ENCODE data around the gene BCAN.
"Not testable (repeated sequence)": the region's sequence is repeated elsewhere in the genome, so short reads cannot be mapped to it uniquely, and the experiment has no call there.

Gene BCAN

GRCh38 chr1:156641761-156642264 lies at the start of gene BCAN:
TSS of gene BCAN (plus strand) at chr1:156642117. CDS start at chr1:156646055, 3,938 bp downstream.
- peak; percentile 25 to 54 for DNase-seq

- no peak for DNase-seq
These were observed 49.6 kb upstream of the BCAN start for GRCh38 chr1:156592158-156592909.

DNA sequence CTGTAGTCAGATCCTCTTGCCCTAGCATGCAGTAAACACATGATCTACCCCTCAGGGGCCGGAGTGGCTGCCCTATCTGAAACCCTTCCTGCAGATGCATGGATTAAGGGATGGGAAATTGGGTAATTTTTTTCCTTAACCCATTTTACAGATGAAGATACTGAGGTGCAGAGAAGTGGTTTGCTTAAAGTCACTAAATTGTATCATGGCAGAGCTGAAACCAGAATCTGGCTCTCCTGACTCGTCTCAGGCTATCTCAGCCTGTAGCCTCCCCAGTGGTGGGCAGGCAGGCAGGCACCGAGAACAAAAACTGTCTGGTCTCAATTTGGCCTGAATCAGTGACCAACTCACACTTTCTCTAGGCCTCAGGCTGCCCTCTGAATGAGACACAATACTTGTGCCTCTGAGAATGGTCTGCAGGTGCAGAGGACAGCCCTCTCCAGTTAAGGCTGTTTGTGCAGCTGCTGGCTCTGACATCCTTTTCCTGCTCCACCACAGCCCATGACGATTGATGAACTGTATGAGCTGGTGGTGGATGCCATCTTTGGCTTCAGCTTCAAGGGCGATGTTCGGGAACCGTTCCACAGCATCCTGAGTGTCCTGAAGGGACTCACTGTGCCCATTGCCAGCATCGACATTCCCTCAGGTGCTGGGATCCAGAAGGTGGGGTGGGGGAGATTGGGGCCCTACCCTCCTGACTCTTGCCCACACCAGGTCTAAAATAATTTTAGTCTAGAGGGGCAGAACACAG lies 48.8 kb upstream of the BCAN start:
- DNase-seq = no peak

- no peak for DNase-seq
These were observed 48.3 kb upstream of the BCAN start for GRCh38 chr1:156593661-156593989.

DNA sequence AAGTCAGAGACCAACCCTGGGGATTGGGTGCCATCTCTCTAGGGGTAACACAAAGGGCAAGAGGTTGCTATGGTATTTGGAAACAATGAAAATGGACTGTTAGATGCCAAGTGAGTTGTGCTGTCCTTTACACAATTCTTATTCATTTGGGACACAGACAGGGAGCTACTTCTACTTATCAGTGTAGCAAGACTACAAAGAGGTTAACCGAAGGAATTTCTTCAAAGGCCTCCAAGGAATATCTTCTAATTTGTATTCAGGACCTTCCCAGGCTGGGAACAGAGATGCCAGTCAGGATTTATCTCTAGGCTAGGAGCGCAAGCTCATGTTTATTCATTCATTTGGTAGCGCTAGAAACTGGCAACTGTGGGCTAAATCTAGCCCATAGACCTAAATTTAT lies 47.7 kb upstream of the BCAN start:
- no peak for DNase-seq

GRCh38 chr1:156595016-156595415 lies 46.9 kb upstream of the BCAN start:
- no peak for DNase-seq

DNA sequence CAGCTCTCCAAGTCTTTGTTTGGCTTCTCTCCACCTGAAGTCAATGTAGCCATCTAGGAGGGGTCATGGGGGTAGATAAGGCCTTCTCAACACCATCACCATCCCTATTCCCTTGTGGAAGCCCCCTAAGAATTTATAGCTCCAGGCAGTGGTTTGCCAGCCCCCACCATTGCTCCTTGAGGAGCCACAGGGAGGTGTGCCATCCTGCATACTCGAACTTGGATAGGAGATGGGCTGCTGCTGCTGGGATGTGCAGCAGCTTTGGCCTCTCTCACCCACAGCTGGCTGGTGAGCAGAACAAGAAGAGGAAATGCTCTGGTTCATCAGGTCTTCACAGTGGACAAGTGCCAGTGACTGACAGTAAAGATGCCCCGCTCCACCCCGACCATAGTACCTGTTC lies 45.5 kb upstream of the BCAN start:
- no peak for DNase-seq

- DNase-seq = no peak
These were observed 43.8 kb upstream of the BCAN start for GRCh38 chr1:156598125-156598524.

DNA sequence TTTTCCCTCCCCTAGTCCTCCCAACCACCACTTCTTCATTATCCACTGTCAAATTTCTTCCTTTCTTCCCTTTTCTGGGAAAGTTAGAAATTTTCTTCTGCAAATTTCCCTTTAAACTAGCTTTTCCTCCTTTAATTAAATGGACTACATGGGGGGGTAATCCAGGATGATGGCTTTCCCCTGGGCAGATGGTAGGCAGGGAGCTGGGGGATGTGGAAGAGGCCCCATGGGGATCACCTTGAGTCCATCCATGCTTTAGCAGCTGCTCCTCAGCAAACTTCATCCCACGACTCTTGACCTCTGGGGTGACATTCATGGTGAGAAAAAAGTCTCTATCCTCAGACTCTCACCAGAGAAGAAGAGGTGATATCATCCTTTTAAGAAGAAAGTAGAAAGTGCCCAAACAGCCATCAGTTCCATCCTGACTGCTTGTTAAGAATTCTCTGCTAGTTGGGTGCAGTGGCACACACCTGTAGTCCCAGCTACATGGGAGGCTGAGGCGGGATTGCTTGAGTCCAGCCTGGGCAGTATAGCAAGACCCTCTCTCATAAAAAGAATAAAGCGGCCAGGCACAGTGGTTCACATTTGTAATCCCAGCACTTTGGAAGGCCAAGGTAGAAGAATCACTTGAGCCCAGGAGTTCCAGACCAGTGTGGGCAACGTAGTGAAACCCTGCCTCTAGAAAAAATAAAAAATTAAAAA lies 43.0 kb upstream of the BCAN start:
- DNase-seq = peak in 1 of 2 experiments; percentile 49

DNA sequence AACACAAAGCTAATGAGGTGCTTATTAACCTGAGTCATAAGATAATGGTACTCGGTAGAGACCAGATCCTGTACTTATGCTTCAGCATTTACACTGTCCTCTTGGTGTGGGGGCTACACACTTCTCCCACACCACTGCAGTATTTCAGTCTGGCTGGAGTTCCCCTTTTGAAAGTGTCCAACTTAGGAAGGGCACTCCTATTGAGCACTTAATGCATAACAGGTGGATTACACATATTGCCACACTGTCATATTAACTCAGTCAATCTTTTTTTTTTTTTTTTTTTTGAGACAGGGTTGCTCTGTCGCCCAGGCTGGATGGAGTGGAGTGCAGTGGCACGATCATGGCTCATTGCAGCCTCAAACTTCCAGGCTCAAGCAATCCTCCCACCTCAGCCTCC lies 42.1 kb upstream of the BCAN start:
- DNase-seq = no peak

- no peak for DNase-seq
These were observed 41.2 kb upstream of the BCAN start for GRCh38 chr1:156600733-156601121.

GRCh38 chr1:156601122-156601830 lies 40.6 kb upstream of the BCAN start, which contains the start of gene GPATCH4:
TSS of gene GPATCH4 (minus strand) at chr1:156601479.
- DNase-seq = peak; percentile 79 to 84

GRCh38 chr1:156601892-156602291 lies 40.0 kb upstream of the BCAN start:
- DNase-seq = no peak

GRCh38 chr1:156602557-156602993 lies 39.3 kb upstream of the BCAN start:
- DNase-seq = peak; percentile 30 to 45

- not testable (repeated sequence) for DNase-seq
These were observed 34.6 kb upstream of the BCAN start for GRCh38 chr1:156607344-156607743.

DNA sequence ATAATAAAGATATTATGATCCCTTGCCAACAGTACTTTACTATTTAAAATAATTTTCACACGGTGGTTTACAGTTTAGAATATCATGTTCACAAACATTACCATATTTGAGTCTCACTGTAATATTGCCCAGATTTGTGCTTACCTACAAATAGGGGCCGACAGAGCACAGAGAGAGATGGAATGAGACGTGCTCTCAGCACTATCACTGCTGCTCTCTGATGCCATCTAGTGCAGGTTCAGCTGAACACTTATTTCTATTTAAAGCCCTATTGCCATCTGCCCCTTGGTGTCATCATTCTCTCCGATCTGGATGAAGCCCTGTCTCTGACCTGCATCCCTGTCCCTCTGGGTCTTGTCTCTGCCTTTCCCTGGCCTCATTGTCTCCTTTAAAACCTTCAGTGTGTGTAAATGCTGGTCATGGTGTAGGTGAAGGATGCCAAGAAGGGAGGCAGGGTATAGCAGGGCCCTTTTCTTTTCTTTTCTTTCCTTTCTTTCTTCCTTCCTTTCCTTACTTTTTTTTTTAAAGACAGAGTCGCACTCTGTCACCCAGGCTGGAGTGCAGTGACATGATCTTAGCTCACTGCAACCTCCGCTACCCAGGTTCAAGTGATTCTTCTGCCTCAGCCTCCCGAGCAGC lies 33.8 kb upstream of the BCAN start:
- peak; percentile 39 to 76 for DNase-seq

GRCh38 chr1:156608981-156609380 lies 32.9 kb upstream of the BCAN start:
- DNase-seq = peak in 1 of 2 experiments; percentile 46

DNA sequence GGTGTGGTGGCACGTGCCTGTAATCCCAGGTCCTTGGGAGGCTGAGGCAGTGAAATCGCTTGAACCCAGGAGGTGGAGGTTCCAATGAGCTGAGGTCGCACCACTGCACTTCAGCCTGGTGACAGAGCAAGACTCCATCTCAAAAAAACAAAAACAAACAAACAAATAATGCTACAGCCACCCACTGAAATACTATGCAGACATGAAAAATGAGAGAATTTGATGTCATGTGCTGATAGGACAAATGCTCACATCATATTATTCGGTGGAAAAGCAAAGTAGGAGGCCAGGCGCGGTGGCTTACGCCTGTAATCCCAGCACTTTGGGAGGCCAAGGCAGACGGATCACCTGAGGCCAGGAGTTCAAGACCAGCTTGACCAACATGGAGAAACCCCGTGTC lies 31.8 kb upstream of the BCAN start:
- DNase-seq = not testable (repeated sequence)

DNA sequence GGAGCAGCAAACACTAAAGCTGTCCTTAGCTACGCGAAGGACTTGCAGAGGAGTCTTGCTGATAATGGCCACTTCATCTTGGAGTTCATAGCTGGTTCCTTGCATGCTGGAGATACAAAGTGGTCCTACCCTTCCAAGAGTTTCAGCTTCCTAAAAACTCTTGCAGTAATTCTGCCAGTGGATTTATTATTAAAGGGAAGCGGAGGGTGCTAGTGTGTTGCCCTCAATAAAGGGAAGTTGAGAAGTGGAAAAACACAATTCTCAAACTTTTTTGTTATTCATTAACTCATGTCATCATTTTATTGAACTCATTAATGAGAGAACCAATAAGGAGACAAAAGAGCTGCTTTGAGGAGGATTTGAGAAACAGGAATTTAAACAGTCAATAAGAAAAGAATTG lies 29.3 kb upstream of the BCAN start:
- DNase-seq = no peak

GRCh38 chr1:156615946-156616345 lies 26.0 kb upstream of the BCAN start:
- no peak for DNase-seq

- DNase-seq = peak in 1 of 2 experiments; percentile 53
These were observed 25.5 kb upstream of the BCAN start for GRCh38 chr1:156616463-156616862.
